Nephron progenitor cell (in vitro differentiated cells): ENCODE data around the gene IFT57.

ENCODE experiments used
- DNase-seq: peaks from one replicate; pipeline ENCODE4 v3.0.0; 2021
- H3K27ac Mint-ChIP-seq: 2 replicates; pipeline ENCODE4 v1.8.0; 2021; ENCODE audit warnings: mild to moderate bottlenecking, moderate library complexity, mixed read lengths
- H3K27me3 Mint-ChIP-seq: 2 replicates; pipeline ENCODE4 v1.8.0; 2021; ENCODE audit warnings: mild to moderate bottlenecking, low read depth, mixed read lengths; ENCODE audit not compliant: poor library complexity
- H3K36me3 Mint-ChIP-seq: 2 replicates; pipeline ENCODE4 v1.8.0; 2021; ENCODE audit warnings: low read depth, mixed read lengths
- H3K4me1 Mint-ChIP-seq: 2 replicates; pipeline ENCODE4 v1.8.0; 2021; ENCODE audit warnings: mixed read lengths
- H3K4me3 Mint-ChIP-seq: 2 replicates; pipeline ENCODE4 v1.8.0; 2021; ENCODE audit warnings: mild to moderate bottlenecking, moderate library complexity, mixed read lengths
- H3K9me3 Mint-ChIP-seq: 2 replicates; pipeline ENCODE4 v1.8.0; 2021; ENCODE audit warnings: mild to moderate bottlenecking, moderate library complexity, mixed read lengths
- CTCF ChIP-seq: fragments of 200-600 bp; sonication (generic); IDR thresholded peaks from 2 replicates; pipeline ENCODE4 v1.5.0; 2021; ENCODE audit warnings: antibody characterized with exemption

Gene IFT57

GRCh38 chr3:108251265-108251664 lies 29.0 kb upstream of the IFT57 start:
- H3K27me3 Mint-ChIP-seq: no peaks in the 10 kb centered on the region
- H3K9me3 Mint-ChIP-seq: peaks cover 10% of the 10 kb centered on the region
- DNase-seq: no peak

GRCh38 chr3:108250626-108251025 lies 28.4 kb upstream of the IFT57 start:
- H3K4me1 Mint-ChIP-seq: no peaks in the 10 kb centered on the region
- no peak overlapping the region for H3K4me3 Mint-ChIP-seq
- H3K36me3 Mint-ChIP-seq: no peaks in the 10 kb centered on the region
- no peak overlapping the region for H3K27ac Mint-ChIP-seq
- no peak for TF ChIP-seq CTCF
- no peaks in the 10 kb centered on the region for H3K27me3 Mint-ChIP-seq
- H3K9me3 Mint-ChIP-seq: peaks cover 13% of the 10 kb centered on the region
- DNase-seq: no peak

More at GRCh38 chr3:108251265-108251664, 29.0 kb upstream of the IFT57 start:
- H3K27ac Mint-ChIP-seq: peak overlapping the region; percentile 20
- H3K36me3 Mint-ChIP-seq: no peaks in the 10 kb centered on the region
- TF ChIP-seq CTCF: no peak
- H3K4me1 Mint-ChIP-seq: no peaks in the 10 kb centered on the region
- H3K4me3 Mint-ChIP-seq: no peak overlapping the region

GRCh38 chr3:108243243-108243642 lies 21.0 kb upstream of the IFT57 start:
- no peak overlapping the region for H3K4me3 Mint-ChIP-seq
- peaks cover 10% of the 10 kb centered on the region for H3K4me1 Mint-ChIP-seq
- no peak for TF ChIP-seq CTCF
- DNase-seq: no peak
- H3K36me3 Mint-ChIP-seq: no peaks in the 10 kb centered on the region
- H3K27me3 Mint-ChIP-seq: no peaks in the 10 kb centered on the region
- peaks cover 19% of the 10 kb centered on the region for H3K9me3 Mint-ChIP-seq
- H3K27ac Mint-ChIP-seq: peak overlapping the region; percentile 37

- H3K4me3 Mint-ChIP-seq: no peak overlapping the region
Observed at GRCh38 chr3:108242776-108243175, 20.6 kb upstream of the IFT57 start.

GRCh38 chr3:108241721-108242120 lies 19.5 kb upstream of the IFT57 start:
- Mint-ChIP-seq H3K36me3 (no peaks in the 10 kb centered on the region), H3K4me1 (peaks cover 10% of the 10 kb centered on the region), H3K27me3 (no peaks in the 10 kb centered on the region), H3K27ac (no peak overlapping the region), H3K9me3 (peaks cover 19% of the 10 kb centered on the region), H3K4me3 (no peak overlapping the region)
- no peak for DNase-seq
- no peak for TF ChIP-seq CTCF

More at GRCh38 chr3:108242776-108243175, 20.6 kb upstream of the IFT57 start:
- H3K9me3 Mint-ChIP-seq: peaks cover 19% of the 10 kb centered on the region
- peaks cover 10% of the 10 kb centered on the region for H3K4me1 Mint-ChIP-seq
- TF ChIP-seq CTCF: no peak
- peak overlapping the region; percentile 37 for H3K27ac Mint-ChIP-seq
- no peaks in the 10 kb centered on the region for H3K36me3 Mint-ChIP-seq
- DNase-seq: no peak
- no peaks in the 10 kb centered on the region for H3K27me3 Mint-ChIP-seq

GRCh38 chr3:108241146-108241545 lies 18.9 kb upstream of the IFT57 start:
- no peak overlapping the region for H3K4me3 Mint-ChIP-seq
- H3K9me3 Mint-ChIP-seq: peaks cover 19% of the 10 kb centered on the region
- no peak overlapping the region for H3K27ac Mint-ChIP-seq
- H3K4me1 Mint-ChIP-seq: peaks cover 10% of the 10 kb centered on the region
- no peaks in the 10 kb centered on the region for H3K36me3 Mint-ChIP-seq
- TF ChIP-seq CTCF: no peak
- H3K27me3 Mint-ChIP-seq: no peaks in the 10 kb centered on the region
- DNase-seq: no peak
